Stimulated activated CD4-positive, alpha-beta T cell treated with anti-CD3 and anti-CD28 coated beads, Interleukin-4, amount 100 ng/mL, for 48 hours (primary cell): Measurements from ENCODE around the gene MSH5.
"Not testable (repeated sequence)": the region's sequence is repeated elsewhere in the genome, so short reads cannot be mapped to it uniquely, and the experiment has no call there.

Experiments used
- DNase-seq, 2 donors: peaks; one replicate each; pipeline ENCODE4 v3.0.0-alpha.2; 2020; ENCODE audit warnings: low read depth in 2 of 2

Gene MSH5

GRCh38 chr6:31778999-31779885 is 39.4 kb downstream of the MSH5 start:
- DNase-seq = no peak

GRCh38 chr6:31779908-31780307 is 40.1 kb downstream of the MSH5 start:
- DNase-seq = no peak

- no peak for DNase-seq
Observed at GRCh38 chr6:31780507-31781243, 40.9 kb downstream of the MSH5 start.

GRCh38 chr6:31781244-31782125 is 41.7 kb downstream of the MSH5 start:
- no peak for DNase-seq

GRCh38 chr6:31782126-31782855 is 42.5 kb downstream of the MSH5 start:
- DNase-seq = no peak

GRCh38 chr6:31784098-31784925 is 44.5 kb downstream of the MSH5 start:
- DNase-seq = no peak

- DNase-seq = no peak
Observed at GRCh38 chr6:31785475-31785874, 45.7 kb downstream of the MSH5 start.

GRCh38 chr6:31791324-31792089 is 51.7 kb downstream of the MSH5 start:
- DNase-seq = no peak

- DNase-seq = no peak
Observed at GRCh38 chr6:31792090-31792374, 52.2 kb downstream of the MSH5 start.

- no peak for DNase-seq
Observed at GRCh38 chr6:31792761-31793171, 53.0 kb downstream of the MSH5 start.

- DNase-seq = not testable (repeated sequence)
Observed at GRCh38 chr6:31793927-31794245, 54.1 kb downstream of the MSH5 start.

GRCh38 chr6:31794294-31794865 is 54.6 kb downstream of the MSH5 start:
- DNase-seq = no peak

- no peak for DNase-seq
Observed at GRCh38 chr6:31794866-31795615, 55.2 kb downstream of the MSH5 start.

- DNase-seq = peak; percentile 77 to 82
Observed at GRCh38 chr6:31795616-31796298, 56.0 kb downstream of the MSH5 start, which contains the start of gene VARS1. TSS of gene VARS1 (minus strand) at chr6:31795752. CDS start at chr6:31795217, 535 bp downstream.

- DNase-seq = no peak
Observed at GRCh38 chr6:31796993-31797385, 57.2 kb downstream of the MSH5 start.

- DNase-seq = no peak
Observed at GRCh38 chr6:31797588-31797987, 57.8 kb downstream of the MSH5 start.

- DNase-seq = no peak
Observed at GRCh38 chr6:31799781-31800180, 60.0 kb downstream of the MSH5 start.
